Right renal pelvis (tissue), 4 donors: ENCODE data around the gene TACSTD2. TPM values are rescaled to one million over a fixed set of nuclear protein-coding genes. Genes with fewer than 3 reads are reported as not detected.
"Not testable (repeated sequence)": the region's sequence is repeated elsewhere in the genome, so short reads cannot be mapped to it uniquely, and the experiment has no call there.

Experiments used
- DNase-seq, 4 donors: peaks; one replicate each; pipeline ENCODE4 v3.0.0-alpha.2; 2013; ENCODE audit warnings: low read depth in 4 of 4, low spot score in 3 of 4, missing footprints in 1 of 4
- polyA plus RNA-seq, 4 donors: library from polyadenylated mRNA; unstranded; fragments of 120-200 nt; gene quantifications; one replicate each; pipeline ENCODE4 v1.2.1, GENCODE V29; 2013; ENCODE audit not compliant: insufficient read length in 4 of 4

Gene TACSTD2
- polyA plus RNA-seq, 4 donors: 28.8 to 63.2 (median 36.8) TPM

GRCh38 chr1:58590019-58590418 is 13.0 kb upstream of the TACSTD2 start:
- DNase-seq: no peak

- DNase-seq: no peak
Measured at GRCh38 chr1:58588396-58588795, 11.3 kb upstream of the TACSTD2 start.

GRCh38 chr1:58587667-58588066 is 10.6 kb upstream of the TACSTD2 start:
- DNase-seq: no peak

DNA sequence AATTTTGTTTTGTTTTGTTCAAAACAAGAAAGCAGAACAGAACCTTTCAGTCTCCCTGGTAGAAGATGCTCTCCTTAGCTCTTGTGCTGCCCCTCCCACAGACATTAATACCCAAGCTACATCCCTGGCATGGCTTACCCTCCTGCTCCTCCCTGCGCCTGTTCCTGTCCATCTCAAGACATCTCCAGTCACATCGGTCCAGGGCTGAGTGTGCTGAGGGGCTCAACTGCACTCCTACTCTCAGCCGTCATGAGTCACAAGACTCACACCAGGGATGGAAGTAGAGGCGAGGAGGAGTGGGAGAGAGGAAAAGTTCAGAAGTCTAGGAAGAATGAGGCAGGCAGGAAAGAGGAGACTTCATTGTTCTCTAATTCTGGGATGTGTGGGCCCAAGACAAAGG is 9.2 kb upstream of the TACSTD2 start:
- no peak for DNase-seq

GRCh38 chr1:58585581-58586151 is 8.6 kb upstream of the TACSTD2 start:
- DNase-seq: no peak

DNA sequence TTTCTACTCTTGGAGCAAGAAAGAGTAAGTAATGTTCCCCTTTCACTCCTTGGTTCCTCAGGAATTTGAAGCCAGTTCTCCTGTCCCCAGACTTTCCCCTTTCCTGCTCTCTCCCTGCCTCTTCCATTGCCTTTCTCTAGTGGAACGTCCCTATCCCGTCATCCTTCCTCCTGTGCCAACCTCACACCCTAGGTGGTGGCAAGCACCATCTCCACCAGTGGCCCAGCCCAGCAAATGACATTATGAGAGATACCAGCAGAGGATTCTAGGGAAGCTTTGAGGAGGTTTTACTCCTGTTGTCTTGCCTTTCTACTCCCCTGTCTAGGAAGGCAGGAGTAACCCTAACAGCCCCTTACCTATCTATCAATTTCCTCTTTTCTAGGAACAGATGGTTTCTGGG is 8.1 kb upstream of the TACSTD2 start:
- no peak for DNase-seq

- DNase-seq: no peak
Measured at GRCh38 chr1:58584082-58584895, 7.2 kb upstream of the TACSTD2 start.

GRCh38 chr1:58583496-58583895 is 6.4 kb upstream of the TACSTD2 start:
- no peak for DNase-seq

GRCh38 chr1:58582143-58582542 is 5.1 kb upstream of the TACSTD2 start:
- DNase-seq: not testable (repeated sequence)

- no peak for DNase-seq
Measured at GRCh38 chr1:58581641-58582040, 4.6 kb upstream of the TACSTD2 start.

GRCh38 chr1:58580186-58580585 is 3.1 kb upstream of the TACSTD2 start:
- DNase-seq: no peak

DNA sequence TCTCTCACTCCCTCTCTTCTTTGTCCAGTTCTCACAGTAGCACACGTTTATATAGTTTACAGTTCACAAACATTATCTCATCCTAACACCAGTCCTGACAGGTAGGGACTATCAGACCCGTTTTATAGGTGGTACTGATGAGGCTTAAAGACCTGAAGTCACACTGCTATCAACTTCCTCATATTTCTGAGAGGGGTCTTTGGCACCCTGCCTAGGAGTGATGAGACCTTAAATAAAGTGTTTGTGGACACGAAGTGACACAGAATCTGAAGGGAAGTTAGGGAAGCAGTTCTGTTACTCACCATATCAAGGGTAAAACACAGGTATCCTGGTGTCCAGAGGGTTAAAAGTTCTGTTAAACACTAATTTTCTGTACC is 590 bp upstream of the TACSTD2 start:
- DNase-seq: no peak

GRCh38 chr1:58576325-58576726 is 726 bp downstream of the TACSTD2 start:
- DNase-seq: no peak

DNA sequence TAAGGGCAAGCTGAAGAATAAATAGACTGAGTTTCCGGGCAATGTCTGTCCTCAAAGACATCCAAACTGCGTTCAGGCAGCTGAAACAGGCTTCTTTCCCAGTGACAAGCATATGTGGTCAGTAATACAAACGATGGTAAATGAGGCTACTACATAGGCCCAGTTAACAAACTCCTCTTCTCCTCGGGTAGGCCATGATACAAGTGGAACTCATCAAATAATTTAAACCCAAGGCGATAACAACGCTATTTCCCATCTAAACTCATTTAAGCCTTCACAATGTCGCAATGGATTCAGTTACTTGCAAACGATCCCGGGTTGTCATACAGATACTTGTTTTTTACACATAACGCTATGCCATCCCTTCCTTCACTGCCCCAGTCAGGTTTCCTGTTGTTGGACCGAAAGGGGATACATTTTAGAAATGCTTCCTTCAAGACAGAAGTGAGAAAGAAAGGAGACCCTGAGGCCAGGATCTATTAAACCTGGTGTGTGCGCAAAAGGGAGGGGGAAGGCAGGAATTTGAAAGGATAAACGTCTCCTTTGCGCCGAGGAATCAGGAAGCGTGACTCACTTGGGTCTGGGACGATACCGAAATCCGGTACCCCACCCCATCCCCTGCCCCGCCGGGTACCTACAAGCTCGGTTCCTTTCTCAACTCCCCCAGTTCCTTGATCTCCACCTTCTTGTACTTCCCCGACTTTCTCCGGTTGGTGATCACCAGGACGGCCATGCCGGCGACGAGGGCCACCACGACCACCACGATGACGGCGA is 1.3 kb downstream of the TACSTD2 start:
- DNase-seq: no peak

DNA sequence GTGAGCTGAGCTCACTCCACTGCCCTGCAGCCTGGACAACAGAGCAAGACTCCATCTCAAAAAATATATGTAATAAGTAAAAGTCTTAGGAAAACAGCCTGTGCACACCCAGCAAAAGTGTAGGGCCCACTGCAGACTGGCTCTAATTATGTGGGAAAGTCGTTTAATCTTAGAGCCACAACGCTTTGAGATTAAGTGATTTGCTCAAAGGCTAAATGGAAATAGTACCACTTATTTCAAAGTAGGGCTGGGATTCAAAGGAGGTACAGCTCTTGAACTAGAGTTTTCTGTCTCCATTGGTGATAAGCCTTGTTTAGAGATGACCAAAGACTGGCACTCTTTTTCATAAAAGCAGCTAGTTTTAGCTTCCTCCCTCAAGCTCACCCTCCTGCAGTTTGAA is 2.2 kb downstream of the TACSTD2 start:
- no peak for DNase-seq

- no peak for DNase-seq
Measured at GRCh38 chr1:58573705-58574591, 3.1 kb downstream of the TACSTD2 start.

DNA sequence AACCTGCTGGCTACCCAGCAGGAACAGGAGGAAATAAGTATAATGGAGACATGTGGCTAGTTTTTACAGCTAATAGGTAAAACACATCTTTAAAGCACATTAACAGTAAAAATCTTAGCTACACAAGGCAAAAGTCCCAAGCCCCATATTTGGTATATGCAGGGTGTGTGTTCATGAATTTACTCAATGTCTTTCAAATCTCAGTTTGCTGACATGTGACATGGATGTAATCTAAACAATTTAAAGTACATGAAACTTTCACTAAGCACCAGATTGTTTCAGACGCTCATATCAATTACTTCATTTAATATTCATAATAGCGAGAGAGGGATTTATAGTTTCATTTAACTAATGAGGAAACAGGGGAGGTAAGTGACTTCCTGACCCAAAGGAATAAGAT is 3.9 kb downstream of the TACSTD2 start:
- no peak for DNase-seq

DNA sequence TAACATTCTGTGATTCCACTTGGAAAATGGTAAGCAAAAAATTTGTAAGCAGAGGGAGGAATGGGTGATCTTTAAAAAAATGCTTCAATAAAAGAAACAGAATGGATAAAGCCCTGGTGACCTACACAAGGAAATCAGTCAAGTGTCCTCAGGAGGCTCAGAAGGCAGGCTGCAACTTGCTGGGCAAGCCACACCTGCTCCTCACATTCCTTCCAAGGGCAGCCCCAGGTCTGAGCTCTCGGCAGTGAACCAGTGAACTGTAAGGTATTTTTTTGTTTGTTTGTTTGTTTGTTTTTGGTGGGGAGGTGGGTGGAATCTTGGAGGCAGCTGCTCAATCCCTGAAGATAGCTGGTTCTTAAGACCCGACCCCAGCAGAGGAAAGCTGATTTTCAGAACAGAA is 4.4 kb downstream of the TACSTD2 start:
- no peak for DNase-seq

GRCh38 chr1:58571616-58572015 is 5.4 kb downstream of the TACSTD2 start:
- DNase-seq: no peak

GRCh38 chr1:58570817-58571216 is 6.2 kb downstream of the TACSTD2 start:
- DNase-seq: no peak

- no peak for DNase-seq
Measured at GRCh38 chr1:58570094-58570493, 7.0 kb downstream of the TACSTD2 start.
